H1 (cell line): ENCODE results near the gene DDIAS. TPM values are rescaled to one million over a fixed set of nuclear protein-coding genes. Genes with fewer than 3 reads are reported as not detected.

Experiments
- BCL11A ChIP-seq, 2 experiments: IDR thresholded peaks; one replicate each; pipeline ENCODE4 v1.6.1; 2011; ENCODE audit warnings: low read depth in 2 of 2, low read length in 2 of 2, mild to moderate bottlenecking in 2 of 2
- CHD7 ChIP-seq: fragments of 300-600 bp; sonication (generic); IDR thresholded peaks from 2 replicates; pipeline ENCODE4 v1.7.1; 2012; ENCODE audit warnings: low read length, moderate library complexity, mild to moderate bottlenecking, inconsistent platforms; ENCODE audit not compliant: insufficient replicate concordance
- HDAC2 ChIP-seq, 2 experiments: fragments of 300-600 bp in 1 of 2; sonication (generic) in 1 of 2; IDR thresholded peaks; 2 replicates each; pipeline ENCODE4 v1.6.1; 2011 to 2012; ENCODE audit warnings: low read depth in 2 of 2, low read length in 2 of 2, mild to moderate bottlenecking in 2 of 2, moderate library complexity in 2 of 2, borderline replicate concordance in 1 of 2, inconsistent platforms in 1 of 2
- MAFK ChIP-seq: IDR thresholded peaks from 2 replicates; pipeline ENCODE4 v1.6.1; 2012; ENCODE audit warnings: low read depth, mild to moderate bottlenecking, improper control_type of control experiment, low read length
- POLR2AphosphoS5 ChIP-seq: IDR thresholded peaks from 2 replicates; pipeline ENCODE4 v1.6.1; 2011; ENCODE audit warnings: low read depth, low read length
- SIX5 ChIP-seq: IDR thresholded peaks from 2 replicates; pipeline ENCODE4 v1.6.1; 2011; ENCODE audit warnings: mild to moderate bottlenecking, low read depth, low read length
- SUZ12 ChIP-seq: fragments of 200-600 bp; sonication (generic); IDR thresholded peaks from 2 replicates; pipeline ENCODE4 v1.6.1; 2012; ENCODE audit warnings: mild to moderate bottlenecking, inconsistent platforms, low read length, moderate library complexity, mixed read lengths
- TAF1 ChIP-seq: IDR thresholded peaks from 2 replicates; pipeline ENCODE4 v1.6.1; 2011; ENCODE audit warnings: mild to moderate bottlenecking, low read depth, low read length
- TCF12 ChIP-seq: IDR thresholded peaks from 2 replicates; pipeline ENCODE4 v1.6.1; 2011; ENCODE audit warnings: low read depth, mild to moderate bottlenecking, low read length
- TEAD4 ChIP-seq: IDR thresholded peaks from 2 replicates; pipeline ENCODE4 v1.6.1; 2012; ENCODE audit warnings: low read depth, low read length, inconsistent platforms, mixed read lengths
- YY1 ChIP-seq: IDR thresholded peaks from 2 replicates; pipeline ENCODE4 v1.6.1; 2011; ENCODE audit warnings: low read depth, mild to moderate bottlenecking, low read length
- polyA plus RNA-seq, 7 experiments: library from polyadenylated mRNA; depleted of rRNA in 3 of 7; stranded (reverse) in 5 of 7; unstranded in 2 of 7; fragments of >200 nt in 5 of 7; fragments of 200-250 nt in 2 of 7; gene quantifications; 1 replicate in 5 of 7; 2 replicates in 1 of 7; 4 replicates in 1 of 7; pipeline versions ENCODE4 v1.2.1 to v1.2.3, GENCODE V29; 2011 to 2013; ENCODE audit warnings: missing spikeins in 2 of 7, mixed read lengths in 2 of 7
- total RNA-seq: library from RNA; stranded (reverse); fragmentation: NEBNext Ultra II Directional; extraction: Animal tissue kit (Norgen Biotek cat#: 25700); gene quantifications from 2 replicates; pipeline ENCODE4 v1.2.1, GENCODE V29; 2021

The DDIAS gene
- total and polyA plus RNA-seq, 2 of the 8 experiments (the other 6 are each of a cell fraction or from before 2014, with no cell fraction given) = 11.6 to 25.7 TPM

GRCh38 chr11:82855616-82856015, 45.9 kb upstream of the DDIAS start (continued):
- TF ChIP-seq CHD7 (no peak), MAFK (no peak), TEAD4 (no peak), POLR2AphosphoS5 (no peak), TAF1 (no peak), TCF12 (no peak), SUZ12 (no peak), SIX5 (no peak), BCL11A (IDR thresholded peaks at IDR 0.05; ENCODE audit: low read depth in 2 of 2, low read length in 2 of 2) (no peak), HDAC2 (IDR thresholded peaks at IDR 0.05; ENCODE audit: borderline replicate concordance in 1 of 2, low read depth in 2 of 2, low read length in 2 of 2) (no peak), YY1 (no peak)
